HG03095 (cell line): ENCODE measurements around the gene COL8A1.

ENCODE experiments used
- ATAC-seq: cut with Tn5 transposase; IDR thresholded peaks from one replicate; pipeline ENCODE4 v1.9.1; 2021; ENCODE audit warnings: moderate library complexity; ENCODE audit not compliant: unreplicated experiment

Gene COL8A1

DNA sequence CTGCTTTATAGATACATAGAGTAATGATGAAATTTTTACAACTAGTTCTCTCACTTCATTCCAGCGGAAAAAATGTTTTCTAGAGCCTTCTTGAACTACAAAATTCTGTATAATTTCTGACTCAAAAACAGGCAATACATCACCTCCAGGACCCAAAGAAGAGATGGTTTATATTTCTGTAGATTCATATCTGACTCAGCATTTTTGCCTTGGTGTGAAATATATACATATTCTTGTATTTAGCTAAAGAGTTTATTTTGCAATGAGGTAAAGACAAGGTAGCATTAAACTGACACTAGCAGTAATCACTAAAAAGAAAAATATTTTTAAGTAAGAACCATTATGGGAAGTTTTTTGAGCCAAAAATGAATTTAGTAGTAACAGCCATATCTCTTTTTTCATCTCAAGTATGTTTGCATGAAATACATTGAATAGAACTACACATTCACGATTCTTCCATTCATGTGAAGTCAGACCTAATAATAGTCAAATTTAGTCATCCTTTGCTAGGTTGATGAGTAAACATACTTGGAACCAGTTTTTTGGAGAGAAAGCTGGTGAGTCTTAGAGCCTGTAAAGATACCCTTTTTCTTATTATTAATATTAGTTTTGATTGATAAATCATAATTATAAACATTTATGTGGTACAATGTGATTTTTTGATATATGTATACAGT, 31.6 kb downstream of the COL8A1 start:
- no peak for ATAC-seq

DNA sequence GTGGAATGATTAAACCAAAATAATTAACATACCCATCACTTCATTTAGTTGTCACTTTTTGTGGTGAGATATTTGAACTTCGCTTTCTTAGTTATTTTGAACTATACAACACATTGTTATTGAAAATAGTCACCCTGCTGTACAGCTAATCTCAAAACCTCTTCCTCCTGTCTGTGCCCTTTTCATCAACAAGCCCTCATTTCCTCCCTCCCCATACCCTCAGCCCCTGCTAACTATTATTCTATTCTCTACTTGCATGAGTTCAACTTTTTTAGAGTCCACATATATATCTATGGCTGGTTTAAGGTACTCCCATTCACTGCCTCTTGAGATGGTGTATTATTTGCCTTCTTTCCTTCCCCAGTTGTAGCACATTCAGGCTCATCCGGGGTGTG, 32.2 kb downstream of the COL8A1 start:
- no peak for ATAC-seq

DNA sequence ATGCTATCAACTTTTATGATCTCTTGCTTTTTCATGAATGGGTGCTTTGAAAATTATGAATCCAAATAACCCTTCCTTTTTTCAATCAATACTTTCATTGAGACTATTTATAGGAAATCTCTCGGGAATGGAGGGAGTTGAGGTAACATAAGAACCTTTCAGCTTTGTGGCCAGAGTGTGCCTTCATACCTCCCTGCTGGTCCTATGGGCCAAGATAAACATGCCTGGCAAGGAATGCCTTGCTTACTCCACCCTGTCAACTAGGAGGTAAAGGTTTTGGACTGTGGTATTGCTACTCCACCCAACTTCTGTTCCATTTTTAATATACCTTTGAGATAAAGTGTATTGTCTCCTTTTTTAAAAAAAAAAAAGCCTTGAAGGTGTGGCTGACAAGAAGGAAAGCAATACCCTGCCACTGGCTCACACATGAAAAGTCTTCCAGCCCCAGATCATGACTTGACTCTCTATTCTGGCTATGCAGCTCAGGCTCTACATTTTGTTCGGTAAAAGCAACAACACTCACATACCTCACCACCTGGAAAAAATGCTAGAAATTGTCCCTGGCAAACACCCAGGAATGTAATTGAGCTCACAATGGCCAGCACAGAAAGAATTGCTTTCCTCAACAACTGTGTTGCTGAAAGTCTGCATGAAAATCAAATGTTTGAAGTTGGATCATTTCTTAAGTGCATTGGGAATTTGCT, 35.8 kb downstream of the COL8A1 start:
- ATAC-seq: no peak

DNA sequence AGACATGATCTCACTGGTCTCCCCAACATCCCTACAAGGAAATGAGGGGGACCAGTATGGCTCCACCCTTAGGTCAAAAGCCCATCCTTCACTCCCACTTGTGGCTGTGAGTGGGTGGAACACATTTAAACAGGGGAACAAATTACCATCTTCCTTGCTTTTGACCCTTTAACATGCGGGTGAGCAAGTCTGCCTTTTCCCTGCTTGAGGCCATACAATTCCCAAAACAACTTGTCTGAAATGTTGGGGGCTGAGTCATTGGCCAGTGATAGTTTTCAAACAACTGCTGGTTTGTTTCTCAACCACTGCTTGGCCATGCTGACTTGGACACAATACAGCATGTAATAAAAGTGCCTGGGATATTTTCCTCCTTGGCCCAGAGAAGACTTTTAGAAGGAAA, 39.6 kb downstream of the COL8A1 start:
- ATAC-seq: no peak

DNA sequence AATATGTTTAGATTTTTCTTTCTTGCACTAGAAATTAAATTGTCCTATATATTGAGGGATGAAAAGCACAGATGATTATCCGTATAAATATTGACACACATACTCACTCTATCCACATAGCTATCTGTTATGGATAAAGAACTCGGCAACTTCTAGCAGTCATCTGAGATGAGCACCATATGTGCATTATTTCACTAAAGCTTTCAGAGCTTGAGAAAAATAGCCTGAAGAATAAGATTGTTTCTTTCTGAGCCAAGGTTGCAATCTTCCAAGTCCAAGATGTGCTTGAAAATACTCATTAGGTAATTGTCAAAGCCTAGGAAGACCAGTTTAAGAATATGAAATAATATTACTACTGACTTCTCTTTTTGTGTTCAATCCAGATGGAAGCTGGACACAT, 40.5 kb downstream of the COL8A1 start:
- no peak for ATAC-seq

DNA sequence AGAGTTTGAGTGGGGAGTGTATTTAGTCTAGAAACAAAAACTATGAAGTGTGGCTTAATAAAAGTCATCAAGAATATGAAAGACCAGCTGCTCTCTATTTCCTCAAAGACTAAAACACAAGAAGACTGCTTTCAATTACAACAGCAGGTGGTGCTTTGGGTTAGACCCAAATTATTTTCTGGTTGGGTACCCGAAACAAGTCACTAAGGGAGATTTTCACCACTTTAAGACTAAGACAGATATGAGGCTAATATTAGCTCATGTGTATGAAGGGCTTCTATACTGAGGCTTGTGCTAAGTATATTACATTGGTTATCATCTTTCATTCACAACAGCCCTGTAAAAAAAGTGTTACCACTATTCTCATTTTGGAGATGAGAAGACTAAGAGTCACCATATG, 43.1 kb downstream of the COL8A1 start:
- no peak for ATAC-seq

DNA sequence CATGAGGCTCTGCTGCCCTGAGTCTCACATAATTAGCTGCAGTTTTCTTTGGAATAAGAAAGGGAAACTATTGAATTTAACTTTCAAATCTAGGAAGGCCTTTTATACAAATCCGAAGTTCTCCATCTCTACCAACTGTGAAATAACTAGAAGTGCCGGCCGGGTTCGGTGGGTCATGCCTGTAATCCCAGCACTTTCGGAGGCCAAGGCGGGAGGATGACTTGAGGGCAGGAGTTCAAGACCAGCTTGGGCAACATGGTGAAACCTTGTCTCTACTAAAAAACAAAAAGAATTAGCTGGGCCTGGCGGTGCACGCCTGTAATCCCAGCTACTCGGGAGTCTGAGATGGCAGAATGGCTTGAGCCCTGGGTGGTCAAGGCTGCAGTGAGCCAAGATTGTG, 43.6 kb downstream of the COL8A1 start:
- ATAC-seq: no peak

DNA sequence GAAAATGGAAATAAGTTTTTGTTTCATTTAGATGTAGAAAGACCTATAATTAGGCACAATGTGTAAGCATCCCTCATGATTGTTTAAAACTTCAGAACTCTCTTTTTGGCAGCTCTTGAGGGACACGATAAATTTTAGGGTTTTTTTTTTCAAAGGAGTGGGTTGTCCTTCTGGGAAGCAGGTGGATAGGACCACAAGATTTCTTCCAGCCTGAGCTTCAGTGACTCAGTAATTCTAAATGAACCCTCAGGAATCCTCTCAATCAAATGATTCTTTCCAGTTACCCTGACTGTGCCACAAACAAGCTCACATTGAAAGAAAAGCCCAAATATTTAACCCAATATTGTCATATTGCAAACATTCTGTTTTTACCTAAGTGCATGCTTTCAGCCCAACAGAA, 45.1 kb downstream of the COL8A1 start:
- ATAC-seq: no peak

DNA sequence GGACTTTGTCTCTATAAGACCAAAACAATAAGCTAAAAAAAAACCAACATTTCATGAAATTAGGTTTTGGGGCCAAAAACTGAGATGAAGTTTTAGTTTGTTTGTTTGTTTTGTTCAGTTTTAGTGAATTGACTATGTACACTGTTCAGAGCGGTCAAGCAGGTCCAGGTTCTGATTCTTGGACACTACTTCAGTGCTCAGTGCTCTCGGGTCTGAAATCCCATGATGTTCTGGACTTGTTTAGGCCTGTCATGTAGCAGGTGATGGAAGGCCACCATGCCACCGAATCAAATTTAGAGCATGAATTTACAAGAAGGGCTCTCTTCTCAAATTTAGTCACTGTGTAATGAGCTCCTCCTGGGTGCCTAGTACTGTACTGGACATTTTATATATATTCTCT, 45.5 kb downstream of the COL8A1 start:
- no peak for ATAC-seq

DNA sequence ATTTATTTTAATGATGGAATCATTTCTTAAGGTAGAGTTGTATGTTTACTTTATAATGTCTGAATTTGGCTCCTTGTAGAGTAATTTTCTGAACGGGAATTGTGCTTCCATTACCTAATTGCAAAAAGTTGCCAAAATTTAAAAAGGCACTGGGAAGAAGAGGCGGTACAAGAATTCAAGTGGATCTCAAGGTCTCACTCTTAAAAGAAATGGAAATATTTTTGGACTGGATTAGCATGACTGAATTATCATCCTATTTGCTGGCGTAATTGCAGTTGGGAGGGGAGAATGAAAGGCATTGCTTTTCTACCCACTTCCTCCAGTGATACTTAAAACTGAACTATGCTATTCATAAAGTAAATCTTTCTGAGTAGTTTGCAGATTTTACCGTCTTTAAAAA, 46.2 kb downstream of the COL8A1 start:
- no peak for ATAC-seq

DNA sequence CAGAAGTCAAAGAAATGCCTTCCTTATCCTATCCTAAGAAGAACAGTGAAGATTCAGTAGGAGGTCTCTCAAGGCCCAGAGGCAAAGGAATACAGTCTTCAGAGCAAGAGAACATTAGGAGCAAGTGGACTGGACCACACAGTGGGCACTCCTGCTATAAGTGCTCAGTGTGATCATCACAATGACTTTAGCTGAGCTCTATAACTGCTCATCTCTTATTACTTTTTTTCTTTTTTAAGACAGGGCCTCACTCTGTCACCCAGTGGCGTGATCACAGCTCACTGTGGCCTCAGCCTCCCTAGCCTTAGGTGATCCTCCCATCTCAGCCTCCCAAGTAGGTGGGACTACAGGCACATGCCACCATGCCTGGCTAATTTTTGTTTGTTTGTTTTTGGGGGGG, 48.1 kb downstream of the COL8A1 start:
- no peak for ATAC-seq

DNA sequence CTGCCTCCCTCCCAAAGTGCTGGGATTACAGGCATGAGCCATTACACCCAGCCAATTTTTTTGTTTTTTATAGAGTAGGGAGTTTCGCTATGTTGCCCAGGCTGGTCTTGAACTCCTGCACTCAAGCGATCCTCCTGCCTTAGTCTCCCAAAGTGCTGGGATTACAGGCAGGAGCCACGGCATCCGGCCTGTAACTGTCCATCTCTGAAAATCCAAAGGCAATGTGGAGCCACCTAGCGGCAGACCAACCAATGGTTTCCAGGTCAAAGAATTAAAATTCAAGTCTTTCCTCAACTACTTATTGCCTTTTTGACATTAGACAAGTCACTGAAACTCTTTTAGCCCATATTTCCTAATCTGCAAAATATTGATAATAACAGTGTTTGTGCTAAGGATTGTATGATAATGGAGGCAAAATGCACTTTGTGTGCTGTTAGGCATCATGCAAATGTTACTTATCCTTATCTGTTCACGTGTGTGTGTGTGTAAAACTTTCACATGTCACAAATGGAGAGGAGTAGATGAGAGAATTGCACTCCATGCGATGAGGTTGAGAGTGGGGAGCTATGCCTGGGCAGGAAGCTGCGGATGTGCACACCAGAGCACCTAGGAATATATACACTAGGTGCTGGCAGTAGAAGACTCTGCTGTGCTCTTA, 48.7 kb downstream of the COL8A1 start:
- ATAC-seq: no peak

DNA sequence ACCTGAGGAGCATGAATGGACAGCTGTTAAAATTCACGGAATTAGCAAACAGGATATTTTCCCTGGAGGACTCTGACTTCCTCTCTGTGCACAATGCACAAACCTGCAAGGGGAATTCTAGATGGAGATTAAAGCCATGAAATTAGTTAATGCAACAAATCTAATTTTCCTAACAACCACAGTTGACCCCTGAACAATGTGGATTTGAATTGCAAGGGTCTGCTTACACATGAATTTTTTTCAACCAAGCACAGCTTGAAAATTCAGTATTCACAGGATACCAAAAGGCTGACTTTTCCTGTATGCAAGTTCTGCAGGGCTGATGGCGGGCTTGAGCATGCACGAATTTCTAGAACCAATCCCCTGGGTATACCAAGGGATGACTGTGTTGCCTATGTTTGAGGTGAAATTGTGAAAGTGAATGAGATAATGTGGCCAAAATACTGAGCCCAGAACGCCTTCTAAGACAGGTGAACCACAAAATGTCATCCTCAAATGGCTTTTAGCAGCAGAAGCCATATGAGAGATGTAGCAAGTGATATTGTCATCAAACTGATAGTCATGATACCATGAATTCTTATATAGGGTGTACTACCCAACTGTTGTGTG, 52.5 kb downstream of the COL8A1 start:
- ATAC-seq: no peak

DNA sequence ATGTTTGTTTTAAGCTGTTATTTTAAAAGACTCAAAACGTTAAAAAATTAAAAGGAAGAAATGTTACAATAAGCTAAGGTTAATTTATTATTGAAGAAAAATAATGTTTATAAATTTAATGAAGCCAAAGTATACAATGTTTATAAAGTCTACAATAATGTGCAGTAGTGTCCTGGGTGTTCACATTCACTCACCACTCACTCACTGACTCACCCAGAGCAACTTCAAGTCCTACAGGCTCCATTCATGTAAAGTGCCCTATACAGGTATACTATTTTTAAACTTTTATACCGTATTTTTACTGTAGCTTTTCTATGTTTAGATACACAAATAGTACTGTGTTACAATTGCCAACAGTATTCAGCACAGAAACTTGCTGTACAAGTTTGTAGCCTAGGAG, 55.2 kb downstream of the COL8A1 start:
- no peak for ATAC-seq

DNA sequence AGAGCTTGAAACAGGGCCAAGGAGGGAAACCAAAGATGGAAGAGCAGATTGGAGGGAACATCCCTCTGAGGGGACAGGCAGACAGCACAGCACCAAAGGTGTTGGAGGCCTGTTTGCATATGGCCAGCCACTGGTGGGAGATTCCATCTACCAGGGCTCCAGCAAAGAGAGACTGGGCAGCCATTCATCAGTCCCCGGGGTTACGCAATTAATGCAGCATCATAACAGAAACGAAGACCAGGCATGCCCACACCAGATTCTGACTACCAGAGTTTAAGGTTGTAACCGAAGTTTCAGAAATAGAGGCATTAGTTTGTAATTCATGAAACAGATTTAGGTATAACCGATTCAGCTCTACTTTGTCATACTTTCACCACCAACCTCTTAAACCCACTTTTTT, 58.1 kb downstream of the COL8A1 start:
- ATAC-seq: no peak

DNA sequence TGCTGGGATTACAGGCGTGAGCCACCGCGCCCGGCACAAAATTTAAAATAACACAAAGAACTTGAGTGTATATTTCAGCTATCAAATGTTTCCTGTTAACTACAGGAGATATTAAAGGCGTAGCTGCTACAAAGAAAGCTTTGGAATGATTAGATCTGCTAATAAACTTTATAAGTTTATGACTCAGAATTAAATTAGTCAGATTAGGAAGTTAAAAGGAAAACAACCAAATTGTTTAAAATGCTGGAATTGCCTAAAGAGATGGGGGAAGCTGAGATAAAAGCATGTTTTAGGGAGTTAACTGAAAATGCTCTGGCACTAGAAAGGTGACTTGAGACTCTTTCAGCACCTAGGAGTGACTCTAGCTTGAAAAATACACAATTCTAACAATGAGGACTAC, 58.9 kb downstream of the COL8A1 start:
- no peak for ATAC-seq

DNA sequence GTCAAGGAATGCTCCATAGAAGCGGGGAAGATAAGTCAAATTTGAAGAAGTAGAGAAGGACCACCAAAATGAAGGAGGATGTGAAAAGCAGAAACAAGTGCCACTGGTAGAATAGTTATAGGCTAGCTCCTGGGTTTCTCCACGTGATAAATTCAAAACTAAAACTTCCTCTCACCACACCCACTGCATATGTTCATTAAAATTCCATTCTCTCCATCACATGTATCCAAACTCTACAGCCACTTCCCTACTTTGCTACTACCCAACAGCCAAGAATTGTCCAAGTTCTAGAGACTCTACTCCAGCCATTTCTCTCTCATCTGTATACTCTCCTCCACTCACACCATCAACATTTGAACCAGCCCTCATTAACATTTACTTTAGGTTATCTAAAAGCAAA, 60.5 kb downstream of the COL8A1 start:
- ATAC-seq: no peak

DNA sequence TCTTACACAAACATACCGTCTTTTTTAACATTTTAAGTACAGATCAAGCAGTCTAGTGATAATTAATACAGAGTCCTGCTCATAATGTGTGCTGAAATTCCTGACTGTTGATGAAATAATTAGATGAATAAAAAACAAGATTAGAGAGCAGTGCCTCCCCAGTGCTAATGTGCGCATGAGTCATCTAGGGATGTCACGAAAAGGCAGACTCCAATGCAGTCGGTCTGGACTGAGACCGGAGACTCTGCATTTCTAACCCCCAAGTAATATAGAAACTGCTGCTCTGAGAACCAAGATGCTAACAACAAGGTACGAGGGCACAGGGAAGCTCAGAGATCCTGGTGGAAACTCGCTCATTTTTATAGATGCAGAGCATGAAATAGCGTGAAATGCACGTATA, 61.4 kb downstream of the COL8A1 start:
- no peak for ATAC-seq

DNA sequence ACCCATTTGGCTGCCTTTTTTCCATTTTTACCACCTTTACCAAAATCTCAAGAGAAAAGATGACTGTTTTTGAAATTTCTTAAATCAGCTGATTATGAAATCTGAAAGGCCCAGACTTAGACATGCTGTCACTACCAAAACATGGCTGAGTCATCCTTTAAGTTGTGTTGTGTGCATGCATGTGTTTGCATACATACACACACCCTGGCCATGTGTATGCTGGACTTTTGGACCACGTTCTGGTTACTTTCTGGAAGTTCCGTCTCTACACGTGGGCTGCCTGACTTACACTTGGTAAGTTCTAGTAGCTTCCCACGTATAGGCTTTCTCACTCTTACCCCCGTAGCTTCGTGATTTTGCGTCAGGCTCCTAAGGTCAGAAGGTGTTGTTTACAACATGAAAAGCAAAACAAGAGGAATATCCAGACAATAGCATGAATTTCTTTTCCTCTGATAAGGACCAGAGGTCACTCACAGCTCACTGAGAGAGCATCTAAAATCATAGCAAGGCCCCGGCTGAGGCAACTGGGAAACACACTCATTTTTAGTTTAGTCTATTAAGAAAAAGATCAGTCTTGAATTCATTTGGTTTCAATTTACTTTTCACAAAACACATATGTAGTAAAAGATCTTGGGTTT, 62.4 kb downstream of the COL8A1 start:
- ATAC-seq: no peak

DNA sequence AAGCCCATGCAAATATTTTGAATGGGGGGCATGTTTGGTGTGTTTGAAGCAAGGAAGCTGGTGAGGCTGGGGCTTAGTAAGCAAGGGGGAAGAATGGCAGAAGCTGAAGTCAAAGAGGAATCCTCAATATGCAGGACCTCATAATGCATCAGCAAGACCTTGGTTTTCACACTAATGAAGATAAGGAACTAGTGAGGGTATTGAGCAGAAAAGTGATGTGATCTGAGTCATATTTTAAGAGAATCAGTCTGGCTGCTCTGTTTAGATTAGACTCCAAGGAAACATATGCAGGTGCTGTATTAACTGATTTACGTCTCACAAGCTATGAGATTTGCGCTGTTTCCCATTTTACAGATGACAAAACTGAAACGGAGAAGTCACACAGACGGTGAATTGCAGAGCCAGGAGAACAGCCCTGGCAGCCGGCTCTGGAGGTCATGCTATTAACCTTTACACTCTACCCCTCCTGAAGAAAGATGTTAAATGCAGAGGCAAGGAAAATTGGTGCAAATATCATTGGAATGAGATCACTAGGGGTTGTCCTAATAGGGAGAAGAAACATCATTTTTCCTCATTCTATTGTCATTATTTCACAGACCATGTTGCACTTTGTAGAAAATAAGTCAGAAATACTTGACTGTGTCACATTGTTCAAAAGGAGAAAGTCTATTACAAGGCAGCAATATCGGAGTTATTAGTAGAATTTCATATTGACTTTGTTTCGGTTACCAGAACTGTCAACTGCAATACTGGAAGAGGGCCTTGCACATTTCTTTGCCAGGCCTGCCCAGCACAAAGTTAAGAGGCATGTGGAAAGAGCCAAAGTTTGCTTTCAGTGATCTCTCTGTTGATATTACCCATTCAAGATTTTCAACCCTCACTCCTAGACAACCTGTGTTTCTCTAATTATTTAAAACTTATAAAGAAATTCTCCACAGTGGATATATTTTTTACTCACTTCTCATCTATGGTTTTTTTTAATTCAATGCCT, 64.9 kb downstream of the COL8A1 start:
- no peak for ATAC-seq
